Measurements from ENCODE around the gene C3orf18.

C3orf18 gene

DNA sequence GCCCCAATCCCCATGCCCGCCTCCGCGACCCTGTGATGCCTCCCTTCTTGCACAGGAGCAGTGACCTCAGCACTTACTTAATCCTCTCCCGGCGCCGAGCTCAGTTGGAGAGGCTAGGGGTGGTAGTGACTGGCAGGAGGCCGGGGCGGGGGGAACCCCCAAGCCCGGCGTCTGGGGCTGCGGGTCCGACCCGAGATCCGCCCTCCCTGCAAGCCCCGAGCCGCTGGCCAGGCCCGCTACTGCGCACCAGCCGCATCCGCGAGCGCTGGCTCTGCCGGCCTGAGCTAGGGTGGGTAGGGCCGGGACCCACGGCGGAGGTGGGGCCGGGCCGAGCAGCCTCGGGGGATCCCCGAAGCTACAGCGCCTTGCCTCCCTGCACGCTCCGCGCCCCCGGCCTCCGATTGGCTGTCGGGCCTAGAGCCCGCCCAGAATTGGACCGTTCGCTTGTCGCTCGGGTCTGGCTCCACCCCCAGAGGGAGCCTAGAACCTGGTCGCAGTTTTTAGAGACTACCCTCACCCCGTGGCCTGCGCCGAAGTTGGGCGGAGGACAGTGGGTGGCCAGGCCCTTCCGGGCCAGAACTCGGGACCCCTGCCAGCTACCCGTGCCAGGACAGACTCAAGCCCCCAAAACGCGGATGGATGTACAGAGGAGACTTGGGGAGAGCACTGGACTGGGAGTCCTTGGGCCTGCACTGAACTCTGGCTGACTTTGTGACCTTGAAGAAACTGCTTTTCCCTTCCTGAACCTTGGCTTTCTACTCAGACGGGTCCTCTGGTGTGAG, at the start of gene C3orf18:
Gene C3orf18 (minus strand): TSS at position 362 of the 782 bp plus-strand sequence. CDS start 2,048 bp downstream, outside the sequence.
- Histone ChIP-seq H3K9me3 (ENCODE audit: control insufficient read depth in 2 of 2, low read length in 2 of 2) (no peaks in the 10 kb centered on the region), H3K4me3 (ENCODE audit: low read length in 2 of 2) (peak within 1 kb of the TSS; percentile 86 to 99), H3K27me3 (ENCODE audit: control insufficient read depth in 2 of 2, insufficient read depth in 2 of 2, low read length in 2 of 2) (no peaks in the 10 kb centered on the region), H3K4me1 (ENCODE audit: control insufficient read depth in 2 of 2, insufficient read depth in 2 of 2, low read length in 2 of 2) (peaks cover 22 to 24% of the 10 kb centered on the region in 2 donors), H3K36me3 (ENCODE audit: control insufficient read depth in 2 of 2, insufficient read depth in 2 of 2, low read length in 2 of 2) (peaks cover under 1% of the 10 kb centered on the region in 2 donors), H3K27ac (ENCODE audit: low read depth in 2 of 2, low read length in 2 of 2) (peak within 1 kb of the TSS; percentile 92 to 95), H3K9ac (ENCODE audit: low read depth in 1 of 2, low read length in 2 of 2) (peak within 1 kb of the TSS; percentile 63 to 94)

DNA sequence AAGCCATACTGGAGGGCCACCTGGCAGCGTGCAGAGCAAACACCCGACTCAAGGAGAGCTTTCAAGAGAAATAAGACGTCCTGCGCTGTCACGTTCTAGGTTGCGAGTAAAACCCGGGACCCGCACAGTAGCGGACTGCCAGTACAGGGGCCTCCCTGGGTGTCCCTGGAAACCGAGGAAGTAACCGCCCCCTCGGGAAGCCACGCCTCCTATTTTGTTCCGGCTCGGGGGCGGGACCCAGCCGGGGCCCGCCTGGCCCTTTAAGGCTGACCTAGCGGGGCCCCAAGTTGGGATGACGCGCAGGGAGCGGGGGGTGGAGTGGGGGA, 49.2 kb upstream of the C3orf18 start:
- Histone ChIP-seq H3K4me1 (ENCODE audit: control insufficient read depth in 2 of 2, insufficient read depth in 2 of 2, low read length in 2 of 2) (peaks cover 25 to 30% of the 10 kb centered on the region in 2 donors), H3K4me3 (ENCODE audit: low read length in 2 of 2) (peak overlapping the region; percentile 77 to 91)

DNA sequence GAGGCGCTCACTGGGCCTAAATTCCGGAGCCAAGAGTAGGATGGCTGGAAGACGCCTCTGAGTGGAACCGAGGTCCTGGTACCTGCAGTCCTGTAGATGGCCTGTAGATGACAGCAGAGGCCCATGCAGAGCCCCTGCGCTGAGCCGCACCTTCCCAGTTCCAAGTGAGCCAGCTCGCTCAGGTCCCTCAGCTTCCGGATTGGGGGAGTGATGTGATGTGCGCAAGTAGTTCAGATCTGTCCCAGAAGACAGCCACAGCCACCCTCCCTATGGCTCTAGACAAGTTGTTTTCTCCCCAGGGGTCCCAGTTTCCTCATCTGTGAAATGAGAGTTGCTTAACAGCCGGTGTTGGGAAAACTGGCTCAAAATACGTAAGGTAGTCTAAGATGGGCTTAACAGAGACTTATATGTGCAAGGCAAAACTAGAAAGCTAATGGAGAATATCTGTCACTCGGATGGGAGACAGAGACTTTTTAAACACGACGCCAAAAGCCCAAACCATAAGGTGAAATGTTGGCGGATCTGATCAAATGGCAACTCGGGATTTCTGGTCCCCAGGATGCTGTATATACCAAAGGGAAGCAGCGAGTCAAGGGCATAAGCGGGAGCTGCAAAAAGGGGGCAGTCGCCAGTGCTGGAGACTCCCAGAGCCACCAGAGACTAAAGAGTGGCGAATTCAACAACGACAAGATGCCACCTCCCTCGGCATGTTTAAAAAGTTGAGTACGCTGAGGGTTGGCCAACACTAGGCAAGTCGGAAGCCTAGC, 48.6 kb upstream of the C3orf18 start:
- peak overlapping the region; percentile 77 to 91 for H3K4me3 ChIP-seq (ENCODE audit: low read length in 2 of 2)
- peak overlapping the region; percentile 80 to 90 for H3K27ac ChIP-seq (ENCODE audit: low read depth in 2 of 2, low read length in 2 of 2)
- peaks cover 25 to 30% of the 10 kb centered on the region in 2 donors for H3K4me1 ChIP-seq (ENCODE audit: control insufficient read depth in 2 of 2, insufficient read depth in 2 of 2, low read length in 2 of 2)
- peak overlapping the region; percentile 61 to 75 for H3K9ac ChIP-seq (ENCODE audit: low read depth in 1 of 2, low read length in 2 of 2)
- peaks cover 0 to 5% of the 10 kb centered on the region in 2 donors for H3K36me3 ChIP-seq (ENCODE audit: control insufficient read depth in 2 of 2, insufficient read depth in 2 of 2, low read length in 2 of 2)
- H3K9me3 ChIP-seq (ENCODE audit: control insufficient read depth in 2 of 2, low read length in 2 of 2): no peaks in the 10 kb centered on the region
- no peaks in the 10 kb centered on the region for H3K27me3 ChIP-seq (ENCODE audit: control insufficient read depth in 2 of 2, insufficient read depth in 2 of 2, low read length in 2 of 2)

More for the DNA sequence above, 49.2 kb upstream of the C3orf18 start:
- H3K9ac ChIP-seq (ENCODE audit: low read depth in 1 of 2, low read length in 2 of 2): peak overlapping the region; percentile 61 to 75
- peaks cover 0 to 5% of the 10 kb centered on the region in 2 donors for H3K36me3 ChIP-seq (ENCODE audit: control insufficient read depth in 2 of 2, insufficient read depth in 2 of 2, low read length in 2 of 2)
- H3K27me3 ChIP-seq (ENCODE audit: control insufficient read depth in 2 of 2, insufficient read depth in 2 of 2, low read length in 2 of 2): no peaks in the 10 kb centered on the region
- H3K27ac ChIP-seq (ENCODE audit: low read depth in 2 of 2, low read length in 2 of 2): peak overlapping the region; percentile 80 to 90
- H3K9me3 ChIP-seq (ENCODE audit: control insufficient read depth in 2 of 2, low read length in 2 of 2): no peaks in the 10 kb centered on the region

DNA sequence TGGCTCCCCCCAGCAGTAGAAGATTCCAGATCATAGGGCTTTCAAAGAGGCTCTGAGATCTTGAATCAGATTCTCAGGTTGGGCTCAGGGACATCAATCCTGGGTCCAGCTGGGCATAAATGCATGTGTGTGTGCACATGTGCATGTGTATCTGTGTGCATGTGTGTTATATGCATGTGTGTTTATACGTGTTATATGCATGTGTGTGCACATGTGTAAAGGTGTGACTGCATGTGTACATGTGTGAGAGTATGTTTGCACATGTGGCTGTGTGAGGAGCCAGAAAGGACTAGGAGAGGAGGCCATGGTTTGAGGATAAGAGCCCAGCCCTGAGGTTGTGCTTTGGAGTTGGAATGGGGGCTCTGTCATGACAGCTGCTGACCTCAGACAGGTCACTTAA, 47.6 kb upstream of the C3orf18 start:
- peaks cover 0 to under 1% of the 10 kb centered on the region in 2 donors for H3K36me3 ChIP-seq (ENCODE audit: control insufficient read depth in 2 of 2, insufficient read depth in 2 of 2, low read length in 2 of 2)
- H3K4me3 ChIP-seq (ENCODE audit: low read length in 2 of 2): no peak overlapping the region
- H3K9ac ChIP-seq (ENCODE audit: low read depth in 1 of 2, low read length in 2 of 2): no peak overlapping the region
- H3K9me3 ChIP-seq (ENCODE audit: control insufficient read depth in 2 of 2, low read length in 2 of 2): no peaks in the 10 kb centered on the region
- no peaks in the 10 kb centered on the region for H3K27me3 ChIP-seq (ENCODE audit: control insufficient read depth in 2 of 2, insufficient read depth in 2 of 2, low read length in 2 of 2)
- H3K4me1 ChIP-seq (ENCODE audit: control insufficient read depth in 2 of 2, insufficient read depth in 2 of 2, low read length in 2 of 2): peaks cover 35 to 36% of the 10 kb centered on the region in 2 donors
- no peak overlapping the region for H3K27ac ChIP-seq (ENCODE audit: low read depth in 2 of 2, low read length in 2 of 2)

DNA sequence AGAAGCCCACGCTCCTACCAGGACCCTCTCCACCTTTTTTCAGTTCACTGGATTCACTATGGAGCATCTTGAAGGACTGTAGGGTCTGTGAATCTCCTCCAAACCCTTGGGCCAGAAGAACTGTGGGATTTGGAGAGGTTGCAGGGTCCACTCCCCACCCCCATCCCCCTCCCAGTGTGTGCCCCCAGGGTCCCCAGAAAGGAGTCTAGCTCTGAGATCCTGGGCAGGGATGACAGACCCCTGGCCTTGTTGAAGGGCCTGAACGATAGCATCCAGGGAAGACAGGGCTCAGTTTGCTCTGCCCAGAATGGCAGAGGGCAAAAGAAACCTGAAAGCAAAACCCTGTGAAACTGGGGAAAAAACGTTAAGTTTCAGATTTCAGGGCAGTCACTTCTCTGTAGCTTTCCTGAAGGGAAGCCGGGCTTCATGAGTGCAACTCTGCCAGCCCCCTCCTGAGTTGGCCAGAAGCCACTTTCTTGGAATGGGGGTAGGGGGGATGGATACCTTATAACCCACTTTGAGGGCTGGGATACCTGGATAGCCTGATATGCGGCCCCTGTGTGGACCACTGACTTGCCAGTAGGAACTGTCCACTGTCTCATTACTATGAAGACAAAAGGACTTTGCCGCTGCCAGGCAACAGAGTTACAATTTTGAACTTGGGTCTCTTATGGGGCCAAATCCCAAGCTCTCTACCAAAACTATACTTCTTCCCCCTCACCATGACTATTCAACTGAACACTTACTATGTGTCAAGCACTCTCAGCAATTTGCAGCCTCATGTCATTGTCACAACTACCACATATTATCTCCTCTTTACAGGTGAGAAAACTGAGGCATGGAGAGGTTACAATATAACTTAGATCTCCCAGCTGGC, 45.7 kb upstream of the C3orf18 start:
- peaks cover 48 to 51% of the 10 kb centered on the region in 2 donors for H3K4me1 ChIP-seq (ENCODE audit: control insufficient read depth in 2 of 2, insufficient read depth in 2 of 2, low read length in 2 of 2)
- no peaks in the 10 kb centered on the region for H3K27me3 ChIP-seq (ENCODE audit: control insufficient read depth in 2 of 2, insufficient read depth in 2 of 2, low read length in 2 of 2)
- peak overlapping the region; percentile 74 to 89 for H3K4me3 ChIP-seq (ENCODE audit: low read length in 2 of 2)
- peak overlapping the region in 1 of 2 donors; percentile 97 for H3K27ac ChIP-seq (ENCODE audit: low read depth in 2 of 2, low read length in 2 of 2)
- peak overlapping the region; percentile 81 to 94 for H3K9ac ChIP-seq (ENCODE audit: low read depth in 1 of 2, low read length in 2 of 2)
- no peaks in the 10 kb centered on the region for H3K9me3 ChIP-seq (ENCODE audit: control insufficient read depth in 2 of 2, low read length in 2 of 2)
- H3K36me3 ChIP-seq (ENCODE audit: control insufficient read depth in 2 of 2, insufficient read depth in 2 of 2, low read length in 2 of 2): peaks cover 2 to 7% of the 10 kb centered on the region in 2 donors

DNA sequence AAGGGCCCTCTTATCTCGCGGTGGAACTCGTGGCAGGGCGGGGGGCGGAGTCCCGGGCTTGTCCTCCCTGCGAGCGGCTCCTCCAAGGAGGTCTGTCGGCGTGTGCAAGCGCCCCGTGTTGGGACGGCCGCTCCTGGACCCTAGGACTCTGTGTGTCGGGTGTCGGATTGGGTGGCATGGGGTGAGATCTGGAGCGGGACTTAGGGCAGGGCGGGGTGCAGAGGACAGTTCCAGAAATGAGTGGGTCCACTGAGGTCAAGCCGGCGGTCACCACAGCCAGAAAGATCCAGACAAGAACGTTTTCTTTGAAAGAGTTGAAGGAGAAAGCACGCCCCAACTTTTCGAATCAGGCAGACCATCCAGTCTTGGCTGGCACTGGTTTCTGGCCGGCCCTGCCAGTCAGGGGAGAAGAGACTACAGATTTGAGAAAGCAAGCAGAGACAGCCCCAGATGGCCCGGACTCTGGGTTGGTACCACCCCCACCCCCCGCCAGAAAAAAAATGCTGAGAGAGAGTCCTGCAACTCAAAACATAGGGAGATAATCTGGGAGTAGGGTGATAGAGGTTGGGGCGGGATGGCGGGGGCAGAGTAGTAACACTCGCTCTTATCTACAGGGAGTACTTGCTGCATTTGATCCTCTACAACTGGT, 44.8 kb upstream of the C3orf18 start:
- no peaks in the 10 kb centered on the region for H3K27me3 ChIP-seq (ENCODE audit: control insufficient read depth in 2 of 2, insufficient read depth in 2 of 2, low read length in 2 of 2)
- peaks cover 11 to 16% of the 10 kb centered on the region in 2 donors for H3K36me3 ChIP-seq (ENCODE audit: control insufficient read depth in 2 of 2, insufficient read depth in 2 of 2, low read length in 2 of 2)
- H3K9ac ChIP-seq (ENCODE audit: low read depth in 1 of 2, low read length in 2 of 2): peak overlapping the region; percentile 81 to 94
- H3K9me3 ChIP-seq (ENCODE audit: control insufficient read depth in 2 of 2, low read length in 2 of 2): no peaks in the 10 kb centered on the region
- peaks cover 42 to 44% of the 10 kb centered on the region in 2 donors for H3K4me1 ChIP-seq (ENCODE audit: control insufficient read depth in 2 of 2, insufficient read depth in 2 of 2, low read length in 2 of 2)
- H3K4me3 ChIP-seq (ENCODE audit: low read length in 2 of 2): peak overlapping the region; percentile 74 to 89
- peak overlapping the region; percentile 96 to 97 for H3K27ac ChIP-seq (ENCODE audit: low read depth in 2 of 2, low read length in 2 of 2)

DNA sequence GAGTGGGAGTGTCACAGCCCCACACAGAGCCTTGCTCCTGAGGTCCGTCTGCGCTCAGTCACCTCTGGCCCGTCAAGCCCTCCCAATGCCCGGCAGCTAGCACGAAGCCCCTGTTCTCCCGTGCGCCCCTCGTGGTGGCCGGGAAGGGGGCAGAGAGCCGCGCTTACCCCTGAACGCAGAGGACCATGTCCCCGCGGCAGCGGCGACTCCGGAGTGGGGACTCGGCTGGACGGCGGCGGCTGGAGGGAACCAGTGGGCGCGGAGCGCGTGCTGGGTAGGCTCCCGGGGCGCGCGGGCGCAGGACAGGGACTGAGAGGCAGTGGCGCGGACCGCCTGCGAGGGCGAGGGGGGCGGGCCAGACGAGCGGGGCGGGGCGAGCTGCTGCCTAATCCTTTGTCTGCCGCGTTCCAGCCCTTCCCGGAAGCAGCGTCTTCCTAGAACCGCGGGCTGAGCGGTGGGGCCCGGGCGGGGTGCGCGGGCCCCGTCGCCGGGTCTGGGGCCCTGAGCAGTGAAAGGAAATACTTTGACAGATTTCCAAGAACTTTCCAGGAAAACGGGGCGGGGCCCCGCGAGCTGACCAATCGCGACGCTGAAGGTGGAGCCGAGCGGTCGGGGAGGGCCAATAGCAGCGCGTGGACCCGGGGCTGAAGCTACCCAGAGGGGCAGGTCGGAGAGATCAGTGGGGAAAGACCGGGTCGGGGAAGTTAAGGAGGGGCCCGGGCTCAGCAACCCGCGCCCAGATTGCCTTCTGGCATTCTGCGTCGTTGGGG, 44.1 kb upstream of the C3orf18 start, which contains the start of gene CISH:
Gene CISH (minus strand): TSS at position 311 of the 770 bp plus-strand sequence. CDS start 124 bp downstream, at position 187.
- Histone ChIP-seq H3K4me3 (ENCODE audit: low read length in 2 of 2) (peak within 1 kb of the TSS; percentile 83 to 89), H3K4me1 (ENCODE audit: control insufficient read depth in 2 of 2, insufficient read depth in 2 of 2, low read length in 2 of 2) (peaks cover 42 to 44% of the 10 kb centered on the region in 2 donors), H3K9me3 (ENCODE audit: control insufficient read depth in 2 of 2, low read length in 2 of 2) (no peaks in the 10 kb centered on the region), H3K27ac (ENCODE audit: low read depth in 2 of 2, low read length in 2 of 2) (peak within 1 kb of the TSS; percentile 96 to 97), H3K36me3 (ENCODE audit: control insufficient read depth in 2 of 2, insufficient read depth in 2 of 2, low read length in 2 of 2) (peaks cover 18 to 23% of the 10 kb centered on the region in 2 donors), H3K27me3 (ENCODE audit: control insufficient read depth in 2 of 2, insufficient read depth in 2 of 2, low read length in 2 of 2) (no peaks in the 10 kb centered on the region), H3K9ac (ENCODE audit: low read depth in 1 of 2, low read length in 2 of 2) (peak within 1 kb of the TSS; percentile 94 to 96)

DNA sequence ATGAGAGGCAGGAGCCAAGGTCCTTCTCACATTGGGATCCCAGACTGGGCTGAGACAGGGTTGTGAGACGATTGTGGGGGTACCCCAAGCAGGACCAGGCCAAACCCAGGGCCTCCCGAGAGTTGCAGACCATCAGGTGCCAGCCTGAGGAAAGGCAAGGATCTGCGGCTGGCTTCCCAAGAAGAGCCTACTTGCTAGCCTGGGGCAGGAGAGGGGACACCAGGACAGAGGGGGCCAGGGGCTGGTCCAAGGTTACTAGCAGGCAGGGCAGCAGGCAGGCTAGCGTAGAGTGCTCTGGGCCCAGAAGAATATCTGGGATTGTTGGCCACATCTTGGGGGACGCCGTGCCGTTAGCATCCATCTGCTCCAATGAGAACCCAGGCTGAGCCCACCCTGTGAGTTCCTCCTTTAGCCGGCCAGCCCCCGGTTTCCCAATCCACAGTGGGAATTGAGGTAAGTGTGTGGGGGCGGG, 43.5 kb upstream of the C3orf18 start:
- Histone ChIP-seq H3K36me3 (ENCODE audit: control insufficient read depth in 2 of 2, insufficient read depth in 2 of 2, low read length in 2 of 2) (peaks cover 20 to 27% of the 10 kb centered on the region in 2 donors), H3K4me3 (ENCODE audit: low read length in 2 of 2) (peak overlapping the region; percentile 83 to 89), H3K4me1 (ENCODE audit: control insufficient read depth in 2 of 2, insufficient read depth in 2 of 2, low read length in 2 of 2) (peaks cover 41 to 42% of the 10 kb centered on the region in 2 donors), H3K9ac (ENCODE audit: low read depth in 1 of 2, low read length in 2 of 2) (peak overlapping the region; percentile 94 to 96), H3K27me3 (ENCODE audit: control insufficient read depth in 2 of 2, insufficient read depth in 2 of 2, low read length in 2 of 2) (no peaks in the 10 kb centered on the region), H3K9me3 (ENCODE audit: control insufficient read depth in 2 of 2, low read length in 2 of 2) (no peaks in the 10 kb centered on the region), H3K27ac (ENCODE audit: low read depth in 2 of 2, low read length in 2 of 2) (peak overlapping the region; percentile 96 to 97)
